H1 (cell line): ENCODE measurements around the gene PAEP. TPM values are rescaled to one million over a fixed set of nuclear protein-coding genes. Genes with fewer than 3 reads are reported as not detected.

Experiments
- CTCF ChIA-PET: fragments of 300-600 bp; sonication (Branson Sonifier 250); formaldehyde crosslinking; loops from one replicate; lab custom pipeline; 2021; ENCODE audit not compliant: partially characterized antibody; lab: Charles Lee
- POLR2A ChIA-PET: fragments of 300-600 bp; sonication (Branson Sonifier 250); formaldehyde crosslinking; loops from one replicate; lab custom pipeline; 2021; ENCODE audit warnings: inconsistent platforms; ENCODE audit not compliant: partially characterized antibody; lab: Charles Lee
- DNase-seq, 2 experiments: peaks; one replicate each; pipeline versions ENCODE4 v3.0.0 to v3.0.0-alpha.2; 2010 to 2022; ENCODE audit warnings: low spot score in 2 of 2, low read depth in 1 of 2, mixed read lengths in 1 of 2
- FAIRE-seq: peaks from 2 replicates; lab custom pipeline; 2011; peaks lifted over from hg19 to GRCh38; lab: Jason Lieb, UNC
- H2AFZ ChIP-seq: 2 replicates; pipeline ENCODE4 v1.8.1; 2012; ENCODE audit warnings: low read length, inconsistent platforms
- H2AK5ac ChIP-seq: 2 replicates; pipeline ENCODE4 v1.6.1; 2013; ENCODE audit warnings: low read depth, low read length
- H2BK120ac ChIP-seq: replicated peaks from 2 replicates; pipeline ENCODE3; 2013; ENCODE audit warnings: low read depth, low read length, inconsistent platforms
- H2BK12ac ChIP-seq: 2 replicates; pipeline ENCODE4 v1.6.1; 2013; ENCODE audit warnings: low read depth, low read length
- H2BK15ac ChIP-seq: 2 replicates; pipeline ENCODE4 v1.6.1; 2013; ENCODE audit warnings: low read length
- H2BK20ac ChIP-seq: 2 replicates; pipeline ENCODE4 v1.6.1; 2013; ENCODE audit warnings: low read length
- H2BK5ac ChIP-seq: 2 replicates; pipeline ENCODE4 v1.6.1; 2013; ENCODE audit warnings: low read depth, low read length
- H3K14ac ChIP-seq: 2 replicates; pipeline ENCODE4 v1.6.1; 2013; ENCODE audit warnings: inconsistent platforms; ENCODE audit not compliant: insufficient read length
- H3K18ac ChIP-seq: 2 replicates; pipeline ENCODE4 v1.6.1; 2013; ENCODE audit warnings: low read length; ENCODE audit errors: extremely low read depth
- H3K23ac ChIP-seq: 2 replicates; pipeline ENCODE4 v1.6.1; 2013; ENCODE audit warnings: inconsistent platforms; ENCODE audit not compliant: insufficient read length
- H3K23me2 ChIP-seq: 2 replicates; pipeline ENCODE4 v1.6.1; 2013; ENCODE audit warnings: low read depth, low read length
- H3K27ac ChIP-seq: 2 replicates; pipeline ENCODE4 v1.6.1; 2011; ENCODE audit warnings: low read depth, low read length, inconsistent platforms
- H3K27me3 ChIP-seq, 4 experiments: replicated peaks in 1 of 4; 1 replicate in 1 of 4; 2 replicates in 3 of 4; pipeline versions ENCODE4 v1.6.1 to v1.8.1; 2011 to 2013; ENCODE audit warnings: low read length in 3 of 4, mild to moderate bottlenecking in 3 of 4, inconsistent platforms in 2 of 4, mixed read lengths in 2 of 4, moderate library complexity in 1 of 4; ENCODE audit not compliant: control insufficient read depth in 3 of 4, insufficient read depth in 3 of 4; ENCODE audit errors: extremely low read depth in 1 of 4
- H3K36me3 ChIP-seq, 4 experiments: 2 replicates each; pipeline versions ENCODE4 v1.6.1 to v1.8.1; 2011 to 2013; ENCODE audit warnings: mild to moderate bottlenecking in 4 of 4, low read length in 3 of 4, moderate library complexity in 2 of 4, control low read depth in 1 of 4, inconsistent platforms in 1 of 4; ENCODE audit not compliant: insufficient read depth in 4 of 4, control insufficient read depth in 2 of 4
- H3K4ac ChIP-seq: replicated peaks from 2 replicates; pipeline ENCODE3; 2013; ENCODE audit warnings: low read length, low read depth, mixed read lengths, inconsistent platforms; ENCODE audit not compliant: insufficient read length
- H3K4me1 ChIP-seq, 4 experiments: replicated peaks in 1 of 4; 1 replicate in 1 of 4; 2 replicates in 3 of 4; pipeline versions ENCODE4 v1.6.1 to v1.8.1; 2011 to 2013; ENCODE audit warnings: low read length in 3 of 4, inconsistent platforms in 2 of 4, mixed read lengths in 1 of 4; ENCODE audit not compliant: insufficient read depth in 4 of 4, control insufficient read depth in 3 of 4
- H3K4me2 ChIP-seq, 2 experiments: 2 replicates each; pipeline versions ENCODE4 v1.6.1 to v1.8.1; 2011 to 2013; ENCODE audit warnings: low read depth in 2 of 2, low read length in 2 of 2, control low read depth in 1 of 2, inconsistent platforms in 1 of 2, mild to moderate bottlenecking in 1 of 2; ENCODE audit not compliant: insufficient read depth in 1 of 2
- H3K4me3 ChIP-seq, 4 experiments: fragments of 200-600, 300-600 bp in 1 of 4; sonication (generic), shearing (Covaris generic), sonication (Bioruptor Twin) in 1 of 4; 2 replicates each; pipeline versions ENCODE4 v1.5.1 to v1.8.1; 2011 to 2016; ENCODE audit warnings: low read length in 4 of 4, low read depth in 3 of 4, control low read depth in 2 of 4, inconsistent platforms in 2 of 4, mild to moderate bottlenecking in 2 of 4, mixed read lengths in 1 of 4, moderate library complexity in 1 of 4; ENCODE audit not compliant: insufficient read depth in 2 of 4; ENCODE audit errors: extremely low read depth in 1 of 4
- H3K56ac ChIP-seq: replicated peaks from 2 replicates; pipeline ENCODE3; 2013; ENCODE audit warnings: low read depth, mild to moderate bottlenecking, mixed read lengths, low read length, inconsistent platforms; ENCODE audit not compliant: insufficient read length
- H3K79me1 ChIP-seq: 2 replicates; pipeline ENCODE4 v1.6.1; 2013; ENCODE audit warnings: low read depth, low read length, control low read depth
- H3K79me2 ChIP-seq, 2 experiments: 2 replicates each; pipeline versions ENCODE4 v1.6.1 to v1.8.1; 2012 to 2013; ENCODE audit warnings: low read length in 2 of 2, mild to moderate bottlenecking in 2 of 2, inconsistent platforms in 1 of 2; ENCODE audit not compliant: insufficient read depth in 2 of 2, control insufficient read depth in 1 of 2
- H3K9ac ChIP-seq, 4 experiments: replicated peaks in 1 of 4; 1 replicate in 1 of 4; 2 replicates in 3 of 4; pipeline versions ENCODE4 v1.6.1 to v1.8.1; 2011 to 2013; ENCODE audit warnings: low read depth in 3 of 4, low read length in 3 of 4, control low read depth in 2 of 4, mild to moderate bottlenecking in 2 of 4, moderate library complexity in 2 of 4, inconsistent platforms in 1 of 4; ENCODE audit errors: extremely low read depth in 1 of 4
- H3K9me3 ChIP-seq, 2 experiments: 2 replicates each; pipeline versions ENCODE4 v1.6.1 to v1.8.1; 2012 to 2013; ENCODE audit warnings: mild to moderate bottlenecking in 2 of 2, moderate library complexity in 2 of 2, control low read depth in 1 of 2, inconsistent platforms in 1 of 2, low read depth in 1 of 2, low read length in 1 of 2, mixed read lengths in 1 of 2; ENCODE audit not compliant: insufficient read depth in 2 of 2
- H4K20me1 ChIP-seq, 2 experiments: replicated peaks in 1 of 2; 2 replicates each; pipeline versions ENCODE3 to v1.8.1; 2011 to 2013; ENCODE audit warnings: inconsistent platforms in 2 of 2, low read length in 2 of 2, mild to moderate bottlenecking in 1 of 2; ENCODE audit not compliant: insufficient read depth in 2 of 2, control insufficient read depth in 1 of 2
- H4K5ac ChIP-seq: 2 replicates; pipeline ENCODE4 v1.6.1; 2013; ENCODE audit warnings: low read length, low read depth, mixed read lengths, inconsistent platforms; ENCODE audit not compliant: insufficient read length
- H4K8ac ChIP-seq: 2 replicates; pipeline ENCODE4 v1.8.0; 2013; ENCODE audit warnings: mild to moderate bottlenecking, moderate library complexity, low read length, inconsistent platforms; ENCODE audit not compliant: insufficient read depth; ENCODE audit errors: extremely low read depth
- H4K91ac ChIP-seq: replicated peaks from 2 replicates; pipeline ENCODE3; 2013; ENCODE audit warnings: low read length, mixed read lengths, inconsistent platforms; ENCODE audit not compliant: insufficient read length
- WGBS, 2 experiments: shearing (Covaris generic) in 1 of 2; methylation state at CpG; one replicate each; pipeline versions ENCODE4 v1.1.6 to v1.1.7; 2013 to 2015; ENCODE audit warnings: low lambda C conversion rate in 2 of 2, mixed read lengths in 2 of 2, inconsistent platforms in 1 of 2, low coverage in 1 of 2, missing lambda C conversion rate in 1 of 2; ENCODE audit not compliant: insufficient replicate concordance in 2 of 2, insufficient coverage in 1 of 2, insufficient read length in 1 of 2; ENCODE audit errors: extremely low coverage in 1 of 2, missing lambda C conversion rate in 1 of 2; 5-methylcytosine and 5-hydroxymethylcytosine counted together
- polyA plus RNA-seq, 7 experiments: library from polyadenylated mRNA; depleted of rRNA in 3 of 7; stranded (reverse) in 5 of 7; unstranded in 2 of 7; fragments of >200 nt in 5 of 7; fragments of 200-250 nt in 2 of 7; gene quantifications; 1 replicate in 5 of 7; 2 replicates in 1 of 7; 4 replicates in 1 of 7; pipeline versions ENCODE4 v1.2.1 to v1.2.3, GENCODE V29; 2011 to 2013; ENCODE audit warnings: missing spikeins in 2 of 7, mixed read lengths in 2 of 7
- total RNA-seq: library from RNA; stranded (reverse); fragmentation: NEBNext Ultra II Directional; extraction: Animal tissue kit (Norgen Biotek cat#: 25700); gene quantifications from 2 replicates; pipeline ENCODE4 v1.2.1, GENCODE V29; 2021

PAEP gene
- total and polyA plus RNA-seq, 2 of the 8 experiments (the other 6 are each of a cell fraction or from before 2014, with no cell fraction given): not detected

- H2BK5ac ChIP-seq: 0 out of 2 replicates have a peak overlapping the region, but pooled peaks have one; percentile 44
- H2BK20ac ChIP-seq: no peak overlapping the region
- 0 out of 2 replicates have a peak overlapping the region, but pooled peaks have one; percentile 46 for H2BK15ac ChIP-seq
- no peak overlapping the region for H2BK12ac ChIP-seq
- peaks cover 0 to 1% (median 0%) of the 10 kb centered on the region in 4 experiments; a peak in 1 of 7 replicates for H3K4me1 ChIP-seq
- H3K79me2 ChIP-seq: no peaks in the 10 kb centered on the region
- no peak overlapping the region for H3K23ac ChIP-seq
- H3K27me3 ChIP-seq: no peaks in the 10 kb centered on the region
- H4K20me1 ChIP-seq: no peaks in the 10 kb centered on the region
- no peak overlapping the region for H4K5ac ChIP-seq
- no peak overlapping the region for H3K18ac ChIP-seq
- no peaks in the 10 kb centered on the region; a peak in 1 of 8 replicates for H3K36me3 ChIP-seq
- no peak overlapping the region for H2BK120ac ChIP-seq
- H3K4me3 ChIP-seq: no peak overlapping the region
- ChIA-PET CTCF (interaction anchor here (0.7 to 5.0 kb wide), 10 partner anchors 12 to 926 kb away, joined by 3 to 59 read pairs (median 3); partner anchors contain the start of gene GLT6D1), POLR2A (interaction anchor here (1.4 kb wide), 1 partner anchor 34 kb away, joined by 4 read pairs; no protein-coding TSS in a partner anchor)
- H3K9me3 ChIP-seq: peaks cover 10 to 14% of the 10 kb centered on the region in 2 experiments
- no peak overlapping the region for H2AFZ ChIP-seq
- no peak overlapping the region for H3K4me2 ChIP-seq
- H3K9ac ChIP-seq: no peak overlapping the region
- 91% methylated on average over 27 of the region's 29 CpGs; no CpG with 5 or more reads in 1 of the 2 experiments for WGBS, 2 experiments
- no peaks in the 10 kb centered on the region for H3K79me1 ChIP-seq
- peaks cover 4% of the 10 kb centered on the region; the same call in 1 of the 2 replicates for H3K23me2 ChIP-seq
- no peak overlapping the region for H3K14ac ChIP-seq
- DNase-seq (no peak), FAIRE-seq (no peak)
- no peak overlapping the region for H3K56ac ChIP-seq
- H4K91ac ChIP-seq: no peak overlapping the region
- H4K8ac ChIP-seq: no peak overlapping the region
- H3K4ac ChIP-seq: no peak overlapping the region
- no peak overlapping the region for H2AK5ac ChIP-seq
- H3K27ac ChIP-seq: no peak overlapping the region
Observed at GRCh38 chr9:135614821-135615665, 53.5 kb downstream of the PAEP start.
